ENCODE data around the gene BLTP3B. TPM values are rescaled to one million over a fixed set of nuclear protein-coding genes. Genes with fewer than 3 reads are reported as not detected.

The BLTP3B gene
- total RNA-seq, 2 donors from 2014 or later: 4.0 to 8.6 TPM

DNA sequence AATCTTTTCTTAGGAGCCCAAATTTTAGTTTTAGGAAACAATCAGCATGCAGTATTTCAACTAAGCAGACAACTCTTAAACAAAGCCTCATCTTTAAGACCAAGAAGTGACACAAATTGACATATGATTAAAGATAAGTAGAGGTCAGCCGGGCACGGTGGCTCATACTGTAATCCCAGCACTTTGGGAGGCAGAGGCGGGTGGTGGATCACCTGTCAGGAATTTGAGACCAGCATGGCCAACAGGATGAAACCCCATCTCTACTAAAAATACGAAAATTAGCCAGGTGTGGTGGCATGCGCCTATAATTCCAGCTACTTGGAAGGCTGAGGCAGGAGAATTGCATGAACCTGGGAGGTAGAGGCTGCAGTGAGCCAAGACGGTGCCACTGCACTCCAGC is 35.8 kb downstream of the BLTP3B start:
- Histone ChIP-seq H3K4me3 (no peak overlapping the region), H3K9me3 (no peaks in the 10 kb centered on the region), H3K27ac (no peak overlapping the region), H3K36me3 (replicated peaks in 1 of 2; ENCODE audit: insufficient read depth in 1 of 2, low read depth in 2 of 2) (no peaks in the 10 kb centered on the region), H3K4me1 (no peaks in the 10 kb centered on the region), H3K27me3 (no peaks in the 10 kb centered on the region)
- intact Hi-C loops (cut with DNase I): no loop called here
- DNase-seq: no peak
- WGBS, 2 donors: 80 to 85% methylated on average over 6 of the region's 6 CpGs
- no peak for ATAC-seq
- TF ChIP-seq POLR2A (IDR thresholded peaks at IDR 0.05): no peak
- no peak for TF ChIP-seq CTCF (IDR thresholded peaks at IDR 0.05)

- intact Hi-C loops (cut with DNase I): no loop called here
- Histone ChIP-seq H3K4me3 (no peak overlapping the region), H3K4me1 (no peaks in the 10 kb centered on the region), H3K27ac (no peak overlapping the region), H3K36me3 (replicated peaks in 1 of 2; ENCODE audit: insufficient read depth in 1 of 2, low read depth in 2 of 2) (no peaks in the 10 kb centered on the region), H3K9me3 (no peaks in the 10 kb centered on the region), H3K27me3 (no peaks in the 10 kb centered on the region)
- TF ChIP-seq POLR2A (IDR thresholded peaks at IDR 0.05) (no peak), CTCF (IDR thresholded peaks at IDR 0.05) (no peak)
- DNase-seq (no peak), ATAC-seq (no peak)
- whole genome bisulfite sequencing, 2 donors: 95% methylated on average over 4 of the region's 4 CpGs
Measured at GRCh38 chr12:100105661-100106060, 37.0 kb downstream of the BLTP3B start.

- H3K27me3 ChIP-seq: no peaks in the 10 kb centered on the region
- no peak overlapping the region for H3K4me3 ChIP-seq
- WGBS, 2 donors: 67 to 76% methylated on average over 3 of the region's 3 CpGs
- no peak overlapping the region for H3K27ac ChIP-seq
- ATAC-seq (no peak), DNase-seq (no peak)
- intact Hi-C loops (cut with DNase I): no loop called here
- peaks cover 0 to 4% of the 10 kb centered on the region in 2 donors for H3K36me3 ChIP-seq (replicated peaks in 1 of 2; ENCODE audit: insufficient read depth in 1 of 2, low read depth in 2 of 2)
- H3K4me1 ChIP-seq: no peaks in the 10 kb centered on the region
- no peak for TF ChIP-seq POLR2A (IDR thresholded peaks at IDR 0.05)
- no peak for TF ChIP-seq CTCF (IDR thresholded peaks at IDR 0.05)
- H3K9me3 ChIP-seq: no peaks in the 10 kb centered on the region
Measured at GRCh38 chr12:100101000-100101399, 41.7 kb downstream of the BLTP3B start.

MicroRNAs within 50 kb of the gene (microRNA counts, 767-probe panel; counts per million panel counts)
- 0 to 736 counts per million in 2 donors for microRNA hsa-miR-1827

Small RNAs within 50 kb of the gene (microRNA-seq; reads per million reads assigned to microRNA genes)
- gene MIR1827 (ENCODE audit: borderline number of aligned reads in 2 of 2, borderline replicate concordance in 2 of 2): 0 reads per million in 2 donors

Small RNAs within 50 kb of the gene (small RNA-seq; reads per million reads assigned to genes)
- gene MIR1827 (not detected), gene RN7SL176P (not detected)

Other genes with a start within 250 kb of the BLTP3B start
- gene ANKS1B, start 157.9 kb downstream of the BLTP3B start, total RNA-seq: 10 to 100 TPM in 1 of 2 donors, 1 to 10 TPM in 1; 2.1 to 10.2 TPM
- 1 to 10 TPM in 1 of 2 donors, not detected in 1; 5.2 TPM for gene ACTR6, start 57.9 kb upstream of the BLTP3B start, total RNA-seq
- gene DEPDC4, start 124.2 kb upstream of the BLTP3B start, total RNA-seq: 1 to 10 TPM in 1 of 2 donors, not detected in 1; 2.1 TPM
- gene SCYL2, start 124.3 kb upstream of the BLTP3B start, total RNA-seq: 10 to 100 TPM; 13.8 to 23.1 TPM
- gene SLC17A8, start 214.2 kb upstream of the BLTP3B start, total RNA-seq: not detected

Data from body of pancreas (tissue), 4 donors.